HFFc6 (cell line): ENCODE results near the gene GPC5. TPM values are rescaled to one million over a fixed set of nuclear protein-coding genes. Genes with fewer than 3 reads are reported as not detected.

ENCODE experiments used
- DNase-seq: peaks from one replicate; pipeline ENCODE4 v3.0.0-alpha.2; 2018
- H3K27ac Mint-ChIP-seq: 2 replicates; pipeline ENCODE4 v1.8.0; 2020; ENCODE audit warnings: mild to moderate bottlenecking, mixed read lengths
- H3K27me3 Mint-ChIP-seq: 2 replicates; pipeline ENCODE4 v1.8.0; 2021; ENCODE audit warnings: mild to moderate bottlenecking, moderate library complexity, mixed read lengths; ENCODE audit not compliant: insufficient read depth
- H3K36me3 Mint-ChIP-seq: 2 replicates; pipeline ENCODE4 v1.8.0; 2021; ENCODE audit warnings: low read depth, mixed read lengths
- H3K4me1 Mint-ChIP-seq: 2 replicates; pipeline ENCODE4 v1.8.0; 2020; ENCODE audit warnings: low read depth, mixed read lengths
- H3K4me3 Mint-ChIP-seq: 2 replicates; pipeline ENCODE4 v1.8.0; 2020; ENCODE audit warnings: mild to moderate bottlenecking, moderate library complexity, mixed read lengths
- H3K9me3 Mint-ChIP-seq: 2 replicates; pipeline ENCODE4 v1.8.0; 2020; ENCODE audit warnings: mild to moderate bottlenecking, mixed read lengths
- total RNA-seq, 6 experiments: library from RNA; stranded (reverse); fragmentation: NEBNext Ultra II Directional; extraction: Animal tissue kit (Norgen Biotek cat#: 25700); gene quantifications; 2 replicates in 1 of 6; 3 replicates in 5 of 6; pipeline ENCODE4 v1.2.3, GENCODE V29; 2021
- TF ChIP-seq, protein P1 (sequence below): fragments of 200-600 bp; sonication (generic); IDR thresholded peaks from 2 replicates; pipeline ENCODE4 v1.5.0; 2021; ENCODE audit warnings: antibody characterized with exemption, mild to moderate bottlenecking

GPC5 gene
- total RNA-seq, 6 experiments from 2014 or later: 0.06 TPM; not detected in 5

DNA sequence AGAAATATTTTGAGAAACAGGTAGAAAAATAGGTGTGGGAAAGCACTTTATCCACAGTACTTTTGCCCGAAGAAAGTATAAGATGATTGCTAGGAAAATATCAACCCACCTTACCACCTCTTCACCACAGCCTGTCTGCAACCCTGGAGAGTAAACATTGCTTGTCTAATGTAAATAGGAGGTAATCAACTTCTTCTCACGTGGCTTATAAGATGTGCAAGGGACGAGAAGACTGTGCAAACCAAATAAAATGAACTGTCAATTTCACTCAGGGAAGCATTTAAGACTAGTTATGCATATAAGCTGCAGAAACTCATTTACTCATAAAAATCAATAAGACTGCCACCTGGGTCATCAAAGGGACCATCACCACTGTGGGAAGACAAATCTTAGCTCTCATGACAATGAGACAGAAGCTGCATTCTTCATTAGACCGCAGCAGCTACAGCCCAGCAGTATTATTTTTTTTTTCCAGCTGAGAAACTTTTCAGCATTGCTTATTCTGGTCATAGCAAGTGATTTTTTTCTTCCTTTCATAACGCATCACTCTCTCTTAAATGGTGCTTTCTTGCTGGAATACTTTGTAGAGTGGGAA is 1020.5 kb downstream of the GPC5 start:
- peaks cover 3% of the 10 kb centered on the region; the same call in 1 of the 2 replicates for H3K27me3 Mint-ChIP-seq

DNA sequence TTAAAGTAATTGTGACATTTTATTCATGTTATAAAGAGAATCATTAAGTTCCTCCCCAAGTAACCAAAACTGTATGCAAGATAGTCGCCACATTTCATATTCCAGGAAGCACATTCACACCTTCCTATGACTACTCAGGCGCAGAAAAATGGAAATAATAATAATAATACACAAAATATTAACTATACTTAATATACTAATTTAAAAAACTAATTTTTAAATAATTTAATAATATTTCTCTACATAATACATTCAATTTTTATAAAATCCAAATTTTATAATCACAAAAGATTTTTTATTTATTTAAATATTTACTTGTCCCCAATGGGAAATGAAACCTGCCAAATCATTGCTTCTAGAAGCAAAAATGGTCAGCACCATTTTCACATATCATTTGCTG is 1030.8 kb downstream of the GPC5 start:
- peaks cover 53% of the 10 kb centered on the region for H3K9me3 Mint-ChIP-seq
- no peaks in the 10 kb centered on the region for H3K36me3 Mint-ChIP-seq
- DNase-seq: no peak
- no peaks in the 10 kb centered on the region for H3K4me1 Mint-ChIP-seq
- H3K27me3 Mint-ChIP-seq: no peaks in the 10 kb centered on the region
- H3K4me3 Mint-ChIP-seq: no peak overlapping the region
- H3K27ac Mint-ChIP-seq: no peak overlapping the region
- TF ChIP-seq, protein P1, sequence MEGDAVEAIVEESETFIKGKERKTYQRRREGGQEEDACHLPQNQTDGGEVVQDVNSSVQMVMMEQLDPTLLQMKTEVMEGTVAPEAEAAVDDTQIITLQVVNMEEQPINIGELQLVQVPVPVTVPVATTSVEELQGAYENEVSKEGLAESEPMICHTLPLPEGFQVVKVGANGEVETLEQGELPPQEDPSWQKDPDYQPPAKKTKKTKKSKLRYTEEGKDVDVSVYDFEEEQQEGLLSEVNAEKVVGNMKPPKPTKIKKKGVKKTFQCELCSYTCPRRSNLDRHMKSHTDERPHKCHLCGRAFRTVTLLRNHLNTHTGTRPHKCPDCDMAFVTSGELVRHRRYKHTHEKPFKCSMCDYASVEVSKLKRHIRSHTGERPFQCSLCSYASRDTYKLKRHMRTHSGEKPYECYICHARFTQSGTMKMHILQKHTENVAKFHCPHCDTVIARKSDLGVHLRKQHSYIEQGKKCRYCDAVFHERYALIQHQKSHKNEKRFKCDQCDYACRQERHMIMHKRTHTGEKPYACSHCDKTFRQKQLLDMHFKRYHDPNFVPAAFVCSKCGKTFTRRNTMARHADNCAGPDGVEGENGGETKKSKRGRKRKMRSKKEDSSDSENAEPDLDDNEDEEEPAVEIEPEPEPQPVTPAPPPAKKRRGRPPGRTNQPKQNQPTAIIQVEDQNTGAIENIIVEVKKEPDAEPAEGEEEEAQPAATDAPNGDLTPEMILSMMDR: no peak

More for the DNA sequence above, 1020.5 kb downstream of the GPC5 start:
- no peak for DNase-seq
- TF ChIP-seq, protein P1: no peak
- Mint-ChIP-seq H3K36me3 (peaks cover 4% of the 10 kb centered on the region; the same call in 1 of the 2 replicates), H3K9me3 (peaks cover 49% of the 10 kb centered on the region), H3K27ac (no peak overlapping the region), H3K4me1 (no peaks in the 10 kb centered on the region), H3K4me3 (no peak overlapping the region)

DNA sequence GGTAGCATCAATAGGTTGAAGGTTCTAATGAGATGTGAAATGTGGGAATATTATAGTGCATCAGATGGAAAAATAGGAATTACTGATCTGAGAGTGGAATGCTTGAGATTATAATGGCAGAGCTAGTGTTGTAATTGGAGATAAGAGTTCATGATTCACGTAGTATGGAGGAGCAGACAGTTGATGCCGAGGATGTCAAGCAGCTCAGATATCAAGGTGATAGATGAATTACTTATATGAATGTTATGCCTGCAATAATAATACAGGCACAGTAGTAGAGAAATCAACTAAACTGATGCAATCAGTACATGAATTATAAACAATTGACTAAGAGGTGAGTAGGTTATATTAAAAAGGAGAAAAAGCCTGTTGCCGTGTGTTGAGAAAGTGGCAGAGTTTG is 1035.0 kb downstream of the GPC5 start:
- H3K4me3 Mint-ChIP-seq: no peak overlapping the region
- H3K4me1 Mint-ChIP-seq: no peaks in the 10 kb centered on the region
- TF ChIP-seq, protein P1: no peak
- no peak for DNase-seq
- H3K27me3 Mint-ChIP-seq: no peaks in the 10 kb centered on the region
- H3K9me3 Mint-ChIP-seq: peaks cover 33% of the 10 kb centered on the region
- no peaks in the 10 kb centered on the region for H3K36me3 Mint-ChIP-seq
- H3K27ac Mint-ChIP-seq: no peak overlapping the region

DNA sequence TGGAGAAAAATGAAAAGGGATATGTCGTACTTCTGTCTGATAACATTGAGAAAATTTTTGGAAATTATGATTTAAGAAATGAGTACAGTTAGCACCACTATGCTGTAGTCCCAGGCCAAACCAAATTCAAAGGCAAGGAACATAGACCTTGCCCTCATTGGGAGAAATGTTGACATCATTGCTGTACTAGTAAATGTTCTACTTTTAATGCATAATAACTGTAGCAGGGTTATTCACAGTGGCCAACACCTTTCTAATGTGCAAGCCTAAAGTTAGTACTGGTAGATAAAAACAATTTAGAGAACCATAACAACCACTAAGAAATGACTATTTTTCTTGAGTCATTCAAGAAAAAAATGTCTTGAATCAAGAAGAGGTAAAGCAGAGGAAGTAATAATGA is 1035.5 kb downstream of the GPC5 start:
- H3K27me3 Mint-ChIP-seq: no peaks in the 10 kb centered on the region
- H3K27ac Mint-ChIP-seq: no peak overlapping the region
- no peaks in the 10 kb centered on the region for H3K4me1 Mint-ChIP-seq
- H3K36me3 Mint-ChIP-seq: no peaks in the 10 kb centered on the region
- DNase-seq: no peak
- TF ChIP-seq, protein P1: no peak
- H3K4me3 Mint-ChIP-seq: no peak overlapping the region
- peaks cover 31% of the 10 kb centered on the region for H3K9me3 Mint-ChIP-seq

DNA sequence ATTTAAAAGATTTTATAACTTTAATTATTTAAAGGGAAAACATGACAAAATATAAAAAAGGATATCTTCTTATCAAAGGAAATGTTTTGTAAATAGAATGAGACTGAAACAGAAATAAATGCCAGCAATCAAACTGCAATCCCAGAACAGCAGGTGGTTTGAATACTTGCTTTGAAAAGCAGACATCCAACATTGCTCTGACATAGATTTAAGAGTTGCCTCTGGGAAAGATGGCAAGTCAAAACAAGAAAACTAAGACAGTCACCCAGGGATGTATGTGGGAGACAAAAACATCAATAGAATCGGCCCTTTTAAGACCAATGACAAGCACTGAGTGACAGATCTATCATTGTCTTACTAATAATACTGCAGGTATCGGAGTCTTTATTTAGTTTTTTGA is 1038.5 kb downstream of the GPC5 start:
- Mint-ChIP-seq H3K27me3 (no peaks in the 10 kb centered on the region; the same call in none of the 2 replicates), H3K36me3 (no peaks in the 10 kb centered on the region), H3K4me1 (no peaks in the 10 kb centered on the region), H3K4me3 (no peak overlapping the region), H3K27ac (no peak overlapping the region), H3K9me3 (peaks cover 36% of the 10 kb centered on the region)
- DNase-seq: no peak
- TF ChIP-seq, protein P1: no peak
